Astrocyte (in vitro differentiated cells and primary cell): ENCODE measurements around the gene ZBTB37. TPM values are rescaled to one million over a fixed set of nuclear protein-coding genes. Genes with fewer than 3 reads are reported as not detected.
A peak's percentile ranks its signal among the peaks of the same experiment; 100 is the strongest.

Experiments used
- DNase-seq: peaks from one replicate; pipeline ENCODE4 v3.0.0-alpha.2; 2010; ENCODE audit warnings: low read depth
- FAIRE-seq: peaks from 2 replicates; lab custom pipeline; 2011; peaks lifted over from hg19 to GRCh38; lab: Jason Lieb, UNC
- H2AFZ ChIP-seq: 2 replicates; pipeline ENCODE4 v1.6.0; 2012; ENCODE audit warnings: low read depth, low read length, inconsistent platforms
- H3K27ac ChIP-seq: 2 replicates; pipeline ENCODE4 v1.5.1; 2011; ENCODE audit warnings: low read depth, low read length, inconsistent platforms
- H3K27me3 ChIP-seq: 2 replicates; pipeline ENCODE4 v1.6.0; 2011; ENCODE audit warnings: low read length, inconsistent platforms; ENCODE audit not compliant: insufficient read depth
- H3K36me3 ChIP-seq: 2 replicates; pipeline ENCODE4 v1.5.1; 2011; ENCODE audit warnings: low read length, inconsistent platforms; ENCODE audit not compliant: insufficient read depth
- H3K4me1 ChIP-seq: 2 replicates; pipeline ENCODE4 v1.5.1; 2011; ENCODE audit warnings: low read length, inconsistent platforms; ENCODE audit not compliant: insufficient read depth
- H3K4me2 ChIP-seq: 2 replicates; pipeline ENCODE4 v1.6.0; 2012; ENCODE audit warnings: low read length, inconsistent platforms
- H3K4me3 ChIP-seq: 2 replicates; pipeline ENCODE4 v1.5.1; 2011; ENCODE audit warnings: low read depth, mild to moderate bottlenecking, low read length, inconsistent platforms; ENCODE audit not compliant: insufficient read depth
- H3K79me2 ChIP-seq: 2 replicates; pipeline ENCODE4 v1.6.0; 2012; ENCODE audit warnings: mild to moderate bottlenecking, low read length, inconsistent platforms; ENCODE audit not compliant: insufficient read depth
- H3K9ac ChIP-seq: 2 replicates; pipeline ENCODE4 v1.6.0; 2012; ENCODE audit warnings: mild to moderate bottlenecking, low read length, inconsistent platforms
- H3K9me3 ChIP-seq: 2 replicates; pipeline ENCODE4 v1.5.1; 2012; ENCODE audit warnings: low read depth, mild to moderate bottlenecking, low read length, inconsistent platforms; ENCODE audit not compliant: insufficient read depth
- H4K20me1 ChIP-seq: 2 replicates; pipeline ENCODE4 v1.6.0; 2012; ENCODE audit warnings: low read length, inconsistent platforms; ENCODE audit not compliant: insufficient read depth
- H3K27ac Mint-ChIP-seq: one replicate; pipeline ENCODE4 v1.8.0; 2021; ENCODE audit warnings: mild to moderate bottlenecking, mixed read lengths; ENCODE audit not compliant: unreplicated experiment
- H3K27me3 Mint-ChIP-seq: one replicate; pipeline ENCODE4 v1.8.0; 2021; ENCODE audit warnings: low read depth, mixed read lengths; ENCODE audit not compliant: unreplicated experiment
- H3K36me3 Mint-ChIP-seq: one replicate; pipeline ENCODE4 v1.8.0; 2021; ENCODE audit warnings: low read depth, mixed read lengths; ENCODE audit not compliant: unreplicated experiment
- H3K4me1 Mint-ChIP-seq: one replicate; pipeline ENCODE4 v1.8.0; 2021; ENCODE audit warnings: low read depth, mixed read lengths; ENCODE audit not compliant: unreplicated experiment
- H3K4me3 Mint-ChIP-seq: one replicate; pipeline ENCODE4 v1.8.0; 2021; ENCODE audit warnings: mild to moderate bottlenecking, moderate library complexity, mixed read lengths; ENCODE audit not compliant: unreplicated experiment
- H3K9me3 Mint-ChIP-seq: one replicate; pipeline ENCODE4 v1.8.0; 2021; ENCODE audit warnings: mild to moderate bottlenecking, mixed read lengths; ENCODE audit not compliant: unreplicated experiment
- EZH2 ChIP-seq: IDR thresholded peaks from 2 replicates; pipeline ENCODE4 v1.6.1; 2012; ENCODE audit warnings: mild to moderate bottlenecking, low read length, inconsistent platforms; ENCODE audit not compliant: insufficient read depth
- total RNA-seq: library from RNA; stranded (reverse); gene quantifications from 2 replicates; pipeline ENCODE4 v1.2.1, GENCODE V29; 2021
- TF ChIP-seq, protein P1 (sequence below): IDR thresholded peaks from 2 replicates; pipeline ENCODE4 v1.5.1; 2011; ENCODE audit warnings: low read depth, mild to moderate bottlenecking, inconsistent platforms, low read length, moderate library complexity; ENCODE audit not compliant: insufficient read depth

Gene ZBTB37
- total RNA-seq, 1 donor from 2014 or later = 10.7 TPM

- Histone ChIP-seq H3K9ac (peak overlapping the region; percentile 19), H3K27me3 (no peaks in the 10 kb centered on the region), H2AFZ (peak overlapping the region; percentile 44), H4K20me1 (peaks cover 3% of the 10 kb centered on the region), H3K79me2 (no peaks in the 10 kb centered on the region), H3K4me2 (peak overlapping the region; percentile 51), H3K27ac (peak overlapping the region; percentile 45), H3K4me1 (peaks cover 12% of the 10 kb centered on the region), H3K9me3 (no peaks in the 10 kb centered on the region), H3K36me3 (peaks cover 13% of the 10 kb centered on the region), H3K4me3 (no peak overlapping the region)
- FAIRE-seq (no peak), DNase-seq (peak; percentile 77)
- Mint-ChIP-seq H3K4me3 (no peak overlapping the region), H3K4me1 (peaks cover 21% of the 10 kb centered on the region), H3K27ac (peak overlapping the region; percentile 81), H3K36me3 (peaks cover 8% of the 10 kb centered on the region), H3K9me3 (no peaks in the 10 kb centered on the region), H3K27me3 (no peaks in the 10 kb centered on the region)
- TF ChIP-seq EZH2 = no peak
- TF ChIP-seq, protein P1, sequence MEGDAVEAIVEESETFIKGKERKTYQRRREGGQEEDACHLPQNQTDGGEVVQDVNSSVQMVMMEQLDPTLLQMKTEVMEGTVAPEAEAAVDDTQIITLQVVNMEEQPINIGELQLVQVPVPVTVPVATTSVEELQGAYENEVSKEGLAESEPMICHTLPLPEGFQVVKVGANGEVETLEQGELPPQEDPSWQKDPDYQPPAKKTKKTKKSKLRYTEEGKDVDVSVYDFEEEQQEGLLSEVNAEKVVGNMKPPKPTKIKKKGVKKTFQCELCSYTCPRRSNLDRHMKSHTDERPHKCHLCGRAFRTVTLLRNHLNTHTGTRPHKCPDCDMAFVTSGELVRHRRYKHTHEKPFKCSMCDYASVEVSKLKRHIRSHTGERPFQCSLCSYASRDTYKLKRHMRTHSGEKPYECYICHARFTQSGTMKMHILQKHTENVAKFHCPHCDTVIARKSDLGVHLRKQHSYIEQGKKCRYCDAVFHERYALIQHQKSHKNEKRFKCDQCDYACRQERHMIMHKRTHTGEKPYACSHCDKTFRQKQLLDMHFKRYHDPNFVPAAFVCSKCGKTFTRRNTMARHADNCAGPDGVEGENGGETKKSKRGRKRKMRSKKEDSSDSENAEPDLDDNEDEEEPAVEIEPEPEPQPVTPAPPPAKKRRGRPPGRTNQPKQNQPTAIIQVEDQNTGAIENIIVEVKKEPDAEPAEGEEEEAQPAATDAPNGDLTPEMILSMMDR = no peak
These were observed 15.1 kb upstream of the ZBTB37 start for GRCh38 chr1:173853074-173853473.

- no peak overlapping the region for H3K27ac Mint-ChIP-seq
- no peak for DNase-seq
- no peak for FAIRE-seq
- H3K9ac ChIP-seq = no peak overlapping the region
- no peaks in the 10 kb centered on the region for H3K79me2 ChIP-seq
- H3K4me1 ChIP-seq = peaks cover 12% of the 10 kb centered on the region
- no peaks in the 10 kb centered on the region for H3K27me3 Mint-ChIP-seq
- H3K4me1 Mint-ChIP-seq = peaks cover 21% of the 10 kb centered on the region
- H3K27ac ChIP-seq = no peak overlapping the region
- H3K4me3 Mint-ChIP-seq = no peak overlapping the region
- TF ChIP-seq, protein P1 = no peak
- TF ChIP-seq EZH2 = no peak
- peaks cover 18% of the 10 kb centered on the region for H3K36me3 ChIP-seq
- H3K9me3 ChIP-seq = no peaks in the 10 kb centered on the region
- no peak overlapping the region for H3K4me2 ChIP-seq
- peaks cover 8% of the 10 kb centered on the region for H3K36me3 Mint-ChIP-seq
- no peaks in the 10 kb centered on the region for H3K27me3 ChIP-seq
- H4K20me1 ChIP-seq = peaks cover 3% of the 10 kb centered on the region
- no peak overlapping the region for H3K4me3 ChIP-seq
- no peak overlapping the region for H2AFZ ChIP-seq
- no peaks in the 10 kb centered on the region for H3K9me3 Mint-ChIP-seq
These were observed 12.2 kb upstream of the ZBTB37 start for GRCh38 chr1:173856014-173856413.

GRCh38 chr1:173856903-173857302 is 11.3 kb upstream of the ZBTB37 start:
- Histone ChIP-seq H3K27ac (no peak overlapping the region), H3K27me3 (no peaks in the 10 kb centered on the region), H2AFZ (no peak overlapping the region), H3K79me2 (no peaks in the 10 kb centered on the region), H3K4me3 (no peak overlapping the region), H4K20me1 (peaks cover 7% of the 10 kb centered on the region), H3K36me3 (peaks cover 18% of the 10 kb centered on the region), H3K9ac (no peak overlapping the region), H3K4me1 (peaks cover 12% of the 10 kb centered on the region), H3K9me3 (no peaks in the 10 kb centered on the region), H3K4me2 (no peak overlapping the region)
- TF ChIP-seq EZH2 = no peak
- TF ChIP-seq, protein P1 = no peak
- Mint-ChIP-seq H3K4me1 (peaks cover 20% of the 10 kb centered on the region), H3K36me3 (peaks cover 8% of the 10 kb centered on the region), H3K9me3 (no peaks in the 10 kb centered on the region), H3K27me3 (no peaks in the 10 kb centered on the region), H3K4me3 (no peak overlapping the region), H3K27ac (no peak overlapping the region)
- DNase-seq = no peak
- FAIRE-seq = no peak
